ENCODE measurements around the gene MFNG.

The MFNG gene

GRCh38 chr22:37453696-37454095 lies 32.5 kb downstream of the MFNG start:
- H3K9me3 ChIP-seq (ENCODE audit: control insufficient read depth in 1 of 2, low read length in 2 of 2): no peaks in the 10 kb centered on the region
- H3K27ac ChIP-seq (ENCODE audit: low read depth, low read length): no peak overlapping the region
- H3K4me3 ChIP-seq (ENCODE audit: low read depth in 1 of 2, low read length in 2 of 2): no peak overlapping the region
- H3K27me3 ChIP-seq (ENCODE audit: control insufficient read depth in 1 of 2, insufficient read depth in 2 of 2, low read length in 2 of 2): peaks cover 0 to 3% of the 10 kb centered on the region in 2 donors
- H3K9ac ChIP-seq (ENCODE audit: low read depth in 1 of 2, low read length in 2 of 2): no peak overlapping the region
- no peaks in the 10 kb centered on the region for H3K36me3 ChIP-seq (ENCODE audit: control insufficient read depth in 1 of 2, insufficient read depth in 2 of 2, low read length in 2 of 2)
- H3K4me1 ChIP-seq (ENCODE audit: control insufficient read depth in 1 of 2, insufficient read depth in 2 of 2, low read length in 2 of 2): peaks cover 0 to 18% of the 10 kb centered on the region in 2 donors

GRCh38 chr22:37451218-37451617 lies 35.0 kb downstream of the MFNG start:
- Histone ChIP-seq H3K36me3 (ENCODE audit: control insufficient read depth in 1 of 2, insufficient read depth in 2 of 2, low read length in 2 of 2) (no peaks in the 10 kb centered on the region), H3K4me1 (ENCODE audit: control insufficient read depth in 1 of 2, insufficient read depth in 2 of 2, low read length in 2 of 2) (peaks cover 0 to 12% of the 10 kb centered on the region in 2 donors), H3K27ac (ENCODE audit: low read depth, low read length) (no peak overlapping the region), H3K9me3 (ENCODE audit: control insufficient read depth in 1 of 2, low read length in 2 of 2) (no peaks in the 10 kb centered on the region), H3K4me3 (ENCODE audit: low read depth in 1 of 2, low read length in 2 of 2) (no peak overlapping the region), H3K9ac (ENCODE audit: low read depth in 1 of 2, low read length in 2 of 2) (no peak overlapping the region), H3K27me3 (ENCODE audit: control insufficient read depth in 1 of 2, insufficient read depth in 2 of 2, low read length in 2 of 2) (peaks cover 0 to 3% of the 10 kb centered on the region in 2 donors)

GRCh38 chr22:37449331-37450001 lies 36.7 kb downstream of the MFNG start:
- no peak overlapping the region for H3K4me3 ChIP-seq (ENCODE audit: low read depth in 1 of 2, low read length in 2 of 2)
- no peaks in the 10 kb centered on the region for H3K36me3 ChIP-seq (ENCODE audit: control insufficient read depth in 1 of 2, insufficient read depth in 2 of 2, low read length in 2 of 2)
- H3K27ac ChIP-seq (ENCODE audit: low read depth, low read length): no peak overlapping the region
- peaks cover under 1 to 3% of the 10 kb centered on the region in 2 donors for H3K27me3 ChIP-seq (ENCODE audit: control insufficient read depth in 1 of 2, insufficient read depth in 2 of 2, low read length in 2 of 2)
- H3K9ac ChIP-seq (ENCODE audit: low read depth in 1 of 2, low read length in 2 of 2): no peak overlapping the region
- H3K9me3 ChIP-seq (ENCODE audit: control insufficient read depth in 1 of 2, low read length in 2 of 2): no peaks in the 10 kb centered on the region
- no peaks in the 10 kb centered on the region for H3K4me1 ChIP-seq (ENCODE audit: control insufficient read depth in 1 of 2, insufficient read depth in 2 of 2, low read length in 2 of 2)

GRCh38 chr22:37448516-37449127 lies 37.6 kb downstream of the MFNG start:
- H3K4me3 ChIP-seq (ENCODE audit: low read depth in 1 of 2, low read length in 2 of 2): no peak overlapping the region
- H3K9me3 ChIP-seq (ENCODE audit: control insufficient read depth in 1 of 2, low read length in 2 of 2): no peaks in the 10 kb centered on the region
- H3K27me3 ChIP-seq (ENCODE audit: control insufficient read depth in 1 of 2, insufficient read depth in 2 of 2, low read length in 2 of 2): peaks cover 3 to 6% of the 10 kb centered on the region in 2 donors
- H3K4me1 ChIP-seq (ENCODE audit: control insufficient read depth in 1 of 2, insufficient read depth in 2 of 2, low read length in 2 of 2): no peaks in the 10 kb centered on the region
- no peak overlapping the region for H3K9ac ChIP-seq (ENCODE audit: low read depth in 1 of 2, low read length in 2 of 2)
- no peak overlapping the region for H3K27ac ChIP-seq (ENCODE audit: low read depth, low read length)
- H3K36me3 ChIP-seq (ENCODE audit: control insufficient read depth in 1 of 2, insufficient read depth in 2 of 2, low read length in 2 of 2): no peaks in the 10 kb centered on the region

- Histone ChIP-seq H3K9me3 (ENCODE audit: control insufficient read depth in 1 of 2, low read length in 2 of 2) (peaks cover 3 to 6% of the 10 kb centered on the region in 2 donors), H3K4me1 (ENCODE audit: control insufficient read depth in 1 of 2, insufficient read depth in 2 of 2, low read length in 2 of 2) (no peaks in the 10 kb centered on the region), H3K27me3 (ENCODE audit: control insufficient read depth in 1 of 2, insufficient read depth in 2 of 2, low read length in 2 of 2) (peaks cover 6 to 7% of the 10 kb centered on the region in 2 donors), H3K4me3 (ENCODE audit: low read depth in 1 of 2, low read length in 2 of 2) (no peak overlapping the region), H3K9ac (ENCODE audit: low read depth in 1 of 2, low read length in 2 of 2) (no peak overlapping the region), H3K27ac (ENCODE audit: low read depth, low read length) (no peak overlapping the region), H3K36me3 (ENCODE audit: control insufficient read depth in 1 of 2, insufficient read depth in 2 of 2, low read length in 2 of 2) (no peaks in the 10 kb centered on the region)
These were observed 40.7 kb downstream of the MFNG start for GRCh38 chr22:37445501-37445900.

- no peak overlapping the region for H3K27ac ChIP-seq (ENCODE audit: low read depth, low read length)
These were observed 42.2 kb downstream of the MFNG start for GRCh38 chr22:37443977-37444376.

GRCh38 chr22:37443086-37443485 lies 43.1 kb downstream of the MFNG start:
- no peak overlapping the region for H3K4me3 ChIP-seq (ENCODE audit: low read depth in 1 of 2, low read length in 2 of 2)
- no peaks in the 10 kb centered on the region for H3K4me1 ChIP-seq (ENCODE audit: control insufficient read depth in 1 of 2, insufficient read depth in 2 of 2, low read length in 2 of 2)
- H3K9me3 ChIP-seq (ENCODE audit: control insufficient read depth in 1 of 2, low read length in 2 of 2): peaks cover 3 to 6% of the 10 kb centered on the region in 2 donors
- no peaks in the 10 kb centered on the region for H3K36me3 ChIP-seq (ENCODE audit: control insufficient read depth in 1 of 2, insufficient read depth in 2 of 2, low read length in 2 of 2)
- H3K27ac ChIP-seq (ENCODE audit: low read depth, low read length): no peak overlapping the region
- H3K27me3 ChIP-seq (ENCODE audit: control insufficient read depth in 1 of 2, insufficient read depth in 2 of 2, low read length in 2 of 2): peaks cover 6% of the 10 kb centered on the region in 2 donors
- H3K9ac ChIP-seq (ENCODE audit: low read depth in 1 of 2, low read length in 2 of 2): no peak overlapping the region

More at GRCh38 chr22:37443977-37444376, 42.2 kb downstream of the MFNG start:
- Histone ChIP-seq H3K9ac (ENCODE audit: low read depth in 1 of 2, low read length in 2 of 2) (no peak overlapping the region), H3K9me3 (ENCODE audit: control insufficient read depth in 1 of 2, low read length in 2 of 2) (peaks cover 3 to 6% of the 10 kb centered on the region in 2 donors), H3K4me3 (ENCODE audit: low read depth in 1 of 2, low read length in 2 of 2) (no peak overlapping the region), H3K4me1 (ENCODE audit: control insufficient read depth in 1 of 2, insufficient read depth in 2 of 2, low read length in 2 of 2) (no peaks in the 10 kb centered on the region), H3K36me3 (ENCODE audit: control insufficient read depth in 1 of 2, insufficient read depth in 2 of 2, low read length in 2 of 2) (no peaks in the 10 kb centered on the region), H3K27me3 (ENCODE audit: control insufficient read depth in 1 of 2, insufficient read depth in 2 of 2, low read length in 2 of 2) (peaks cover 6 to 7% of the 10 kb centered on the region in 2 donors)

GRCh38 chr22:37442537-37442936 lies 43.6 kb downstream of the MFNG start:
- Histone ChIP-seq H3K27me3 (ENCODE audit: control insufficient read depth in 1 of 2, insufficient read depth in 2 of 2, low read length in 2 of 2) (peaks cover 6% of the 10 kb centered on the region in 2 donors), H3K27ac (ENCODE audit: low read depth, low read length) (no peak overlapping the region), H3K9ac (ENCODE audit: low read depth in 1 of 2, low read length in 2 of 2) (no peak overlapping the region), H3K4me3 (ENCODE audit: low read depth in 1 of 2, low read length in 2 of 2) (no peak overlapping the region), H3K36me3 (ENCODE audit: control insufficient read depth in 1 of 2, insufficient read depth in 2 of 2, low read length in 2 of 2) (no peaks in the 10 kb centered on the region), H3K9me3 (ENCODE audit: control insufficient read depth in 1 of 2, low read length in 2 of 2) (peaks cover 3 to 6% of the 10 kb centered on the region in 2 donors), H3K4me1 (ENCODE audit: control insufficient read depth in 1 of 2, insufficient read depth in 2 of 2, low read length in 2 of 2) (no peaks in the 10 kb centered on the region)

- Histone ChIP-seq H3K27ac (ENCODE audit: low read depth, low read length) (no peak overlapping the region), H3K9me3 (ENCODE audit: control insufficient read depth in 1 of 2, low read length in 2 of 2) (peaks cover 3 to 6% of the 10 kb centered on the region in 2 donors), H3K27me3 (ENCODE audit: control insufficient read depth in 1 of 2, insufficient read depth in 2 of 2, low read length in 2 of 2) (peaks cover 6% of the 10 kb centered on the region in 2 donors)
These were observed 44.0 kb downstream of the MFNG start for GRCh38 chr22:37442135-37442534.

GRCh38 chr22:37440875-37441274 lies 45.3 kb downstream of the MFNG start:
- Histone ChIP-seq H3K27me3 (ENCODE audit: control insufficient read depth in 1 of 2, insufficient read depth in 2 of 2, low read length in 2 of 2) (peaks cover 6% of the 10 kb centered on the region in 2 donors), H3K9ac (ENCODE audit: low read depth in 1 of 2, low read length in 2 of 2) (no peak overlapping the region), H3K27ac (ENCODE audit: low read depth, low read length) (no peak overlapping the region), H3K9me3 (ENCODE audit: control insufficient read depth in 1 of 2, low read length in 2 of 2) (peaks cover 3 to 6% of the 10 kb centered on the region in 2 donors), H3K4me1 (ENCODE audit: control insufficient read depth in 1 of 2, insufficient read depth in 2 of 2, low read length in 2 of 2) (no peaks in the 10 kb centered on the region), H3K4me3 (ENCODE audit: low read depth in 1 of 2, low read length in 2 of 2) (no peak overlapping the region), H3K36me3 (ENCODE audit: control insufficient read depth in 1 of 2, insufficient read depth in 2 of 2, low read length in 2 of 2) (no peaks in the 10 kb centered on the region)

More at GRCh38 chr22:37442135-37442534, 44.0 kb downstream of the MFNG start:
- Histone ChIP-seq H3K4me1 (ENCODE audit: control insufficient read depth in 1 of 2, insufficient read depth in 2 of 2, low read length in 2 of 2) (no peaks in the 10 kb centered on the region), H3K36me3 (ENCODE audit: control insufficient read depth in 1 of 2, insufficient read depth in 2 of 2, low read length in 2 of 2) (no peaks in the 10 kb centered on the region), H3K4me3 (ENCODE audit: low read depth in 1 of 2, low read length in 2 of 2) (no peak overlapping the region), H3K9ac (ENCODE audit: low read depth in 1 of 2, low read length in 2 of 2) (no peak overlapping the region)

All from duodenal mucosa (tissue), 2 donors.